ENCODE results near the gene GATA3.

The GATA3 gene

DNA sequence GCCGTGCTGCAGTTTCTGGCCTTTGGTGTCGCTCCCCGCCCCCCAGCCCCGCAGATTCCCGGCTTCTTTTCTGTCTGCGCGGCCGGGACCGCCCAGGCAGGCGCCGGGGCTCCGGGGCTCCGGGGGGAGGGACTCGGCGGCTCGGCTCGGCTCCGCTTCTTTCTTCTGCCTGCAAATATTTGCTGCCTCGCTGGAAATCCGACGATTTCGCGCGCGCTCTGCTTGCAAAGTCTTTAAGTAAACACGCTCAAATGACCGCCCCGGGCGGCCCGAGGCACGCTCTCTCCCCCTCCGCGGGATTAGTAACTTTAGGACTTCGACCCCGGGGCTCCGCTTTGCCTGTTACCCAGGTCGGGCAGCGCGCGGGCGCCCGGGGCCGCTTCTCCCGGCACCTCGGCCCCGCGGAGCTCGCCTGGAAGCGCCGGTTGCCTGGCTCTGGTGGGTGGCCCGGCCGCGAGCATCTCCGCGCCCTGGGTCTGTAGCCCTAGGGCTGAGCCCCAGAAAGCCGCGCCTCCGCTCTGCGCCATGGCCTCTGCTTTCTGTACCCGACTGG lies 3.9 kb upstream of the GATA3 start:
- in situ Hi-C loops (cut with MboI; ENCODE audit: low sequenced_read_pairs) = no loop called here

DNA sequence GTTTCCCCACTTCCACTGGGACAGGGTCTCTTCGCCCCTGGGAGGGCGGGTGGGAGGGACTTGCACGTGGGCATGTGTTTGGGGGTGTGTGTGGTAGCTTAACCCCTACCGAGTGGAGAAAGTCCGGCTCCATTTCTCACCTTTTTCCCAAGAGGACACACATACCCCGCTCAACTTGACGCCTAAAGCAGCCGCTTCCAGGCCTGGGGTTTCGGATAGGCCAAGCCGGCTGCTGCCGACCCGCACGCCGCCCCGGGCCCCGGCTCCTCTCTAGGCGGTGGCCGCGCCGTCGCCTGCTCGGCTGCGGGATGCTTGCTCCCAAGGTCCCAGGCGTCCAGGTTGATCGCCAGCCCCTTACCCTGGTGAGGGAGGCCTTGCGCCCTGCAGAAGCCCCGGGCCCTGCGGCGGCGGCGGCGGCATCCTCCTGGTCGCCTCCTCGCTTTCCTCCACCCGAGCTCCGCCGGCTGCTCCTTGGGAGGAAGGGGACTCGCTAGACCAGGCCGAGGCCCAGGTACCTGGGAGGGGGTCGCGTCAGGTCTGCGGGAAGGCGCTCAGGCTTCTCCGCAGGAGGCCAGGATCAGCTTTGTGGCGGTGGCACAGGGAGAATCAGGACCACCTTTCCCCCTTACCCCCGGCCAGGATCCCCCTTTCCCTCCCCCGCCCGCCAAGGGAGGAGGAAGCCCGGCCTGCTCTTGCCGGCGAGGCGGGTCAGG lies 3.2 kb upstream of the GATA3 start:
- in situ Hi-C loops (cut with MboI; ENCODE audit: low sequenced_read_pairs) = no loop called here

DNA sequence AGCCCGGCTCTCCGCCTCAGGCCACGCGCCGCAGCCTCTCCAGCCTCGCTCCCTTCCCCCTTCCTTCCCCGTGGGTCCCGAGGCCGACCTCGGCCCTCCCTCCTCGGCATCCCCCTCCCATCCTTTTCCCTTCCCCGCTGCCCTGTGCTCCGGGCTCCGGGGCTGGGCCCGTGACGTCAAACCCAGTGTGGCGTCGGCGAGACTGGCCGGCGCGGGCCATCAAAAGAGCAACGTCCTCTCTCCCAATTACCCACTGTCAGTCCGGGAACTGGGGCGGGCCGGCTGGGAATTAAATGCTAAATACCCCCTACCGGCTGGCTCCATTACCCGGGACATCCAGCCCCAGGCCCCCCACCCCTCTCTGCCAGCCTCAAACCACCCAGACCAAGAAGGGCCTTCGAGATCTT lies 2.6 kb upstream of the GATA3 start:
- in situ Hi-C loops (cut with MboI; ENCODE audit: low sequenced_read_pairs) = no loop called here

DNA sequence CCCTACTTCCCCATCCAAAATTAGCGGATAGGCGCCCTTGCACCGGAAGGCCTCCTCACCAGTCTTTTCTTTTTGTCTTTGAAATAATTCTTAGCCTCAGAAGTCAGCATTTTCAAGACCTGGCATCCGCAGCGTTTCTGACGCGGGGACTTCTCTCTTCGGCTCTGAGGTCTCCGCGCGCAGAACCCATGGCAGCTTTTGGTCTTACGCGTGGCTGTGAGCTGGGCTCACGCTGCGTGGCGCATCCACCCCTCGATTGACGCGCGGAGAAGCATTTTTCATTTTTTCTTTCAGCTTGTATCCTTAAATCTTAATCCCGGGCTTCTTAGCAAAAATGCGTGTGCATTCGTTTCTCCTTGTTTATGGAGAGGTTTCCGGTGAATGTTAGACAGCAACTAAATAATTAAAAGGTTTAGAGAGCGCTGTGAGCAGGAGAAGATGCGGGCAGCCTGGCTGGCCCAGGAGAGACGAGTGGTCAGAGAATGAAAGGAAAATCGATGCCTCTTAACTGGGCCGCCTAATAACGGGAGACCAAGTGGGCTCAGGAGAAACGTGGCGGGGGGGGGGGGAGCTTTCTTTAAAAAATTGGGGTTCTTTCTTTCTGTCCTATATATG lies 2.0 kb upstream of the GATA3 start:
- in situ Hi-C loops (cut with MboI; ENCODE audit: low sequenced_read_pairs) = no loop called here

DNA sequence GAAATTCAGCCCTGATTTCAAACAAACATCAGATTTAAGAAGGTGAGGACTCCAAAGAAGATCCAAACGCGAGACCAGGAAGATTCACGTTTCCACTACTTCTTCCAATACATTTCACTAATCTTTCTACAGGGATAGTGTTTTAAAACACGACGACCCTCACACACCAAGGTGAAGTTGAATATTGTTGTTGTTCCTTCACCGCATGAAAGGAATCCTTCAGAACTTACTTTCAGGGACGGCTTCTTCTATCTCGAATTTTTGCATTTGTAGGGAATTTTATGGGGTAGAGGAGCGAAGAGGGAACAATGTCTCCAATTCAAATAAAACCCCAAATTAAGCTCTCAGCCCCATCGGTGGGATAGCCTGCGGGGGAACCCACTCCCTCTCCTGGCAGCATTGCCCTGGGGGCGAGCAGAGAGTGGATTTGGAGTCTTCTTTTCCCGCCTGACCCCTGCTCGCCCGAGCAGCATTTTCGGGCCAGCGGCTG lies 1.5 kb upstream of the GATA3 start:
- in situ Hi-C loops (cut with MboI; ENCODE audit: low sequenced_read_pairs) = no loop called here

DNA sequence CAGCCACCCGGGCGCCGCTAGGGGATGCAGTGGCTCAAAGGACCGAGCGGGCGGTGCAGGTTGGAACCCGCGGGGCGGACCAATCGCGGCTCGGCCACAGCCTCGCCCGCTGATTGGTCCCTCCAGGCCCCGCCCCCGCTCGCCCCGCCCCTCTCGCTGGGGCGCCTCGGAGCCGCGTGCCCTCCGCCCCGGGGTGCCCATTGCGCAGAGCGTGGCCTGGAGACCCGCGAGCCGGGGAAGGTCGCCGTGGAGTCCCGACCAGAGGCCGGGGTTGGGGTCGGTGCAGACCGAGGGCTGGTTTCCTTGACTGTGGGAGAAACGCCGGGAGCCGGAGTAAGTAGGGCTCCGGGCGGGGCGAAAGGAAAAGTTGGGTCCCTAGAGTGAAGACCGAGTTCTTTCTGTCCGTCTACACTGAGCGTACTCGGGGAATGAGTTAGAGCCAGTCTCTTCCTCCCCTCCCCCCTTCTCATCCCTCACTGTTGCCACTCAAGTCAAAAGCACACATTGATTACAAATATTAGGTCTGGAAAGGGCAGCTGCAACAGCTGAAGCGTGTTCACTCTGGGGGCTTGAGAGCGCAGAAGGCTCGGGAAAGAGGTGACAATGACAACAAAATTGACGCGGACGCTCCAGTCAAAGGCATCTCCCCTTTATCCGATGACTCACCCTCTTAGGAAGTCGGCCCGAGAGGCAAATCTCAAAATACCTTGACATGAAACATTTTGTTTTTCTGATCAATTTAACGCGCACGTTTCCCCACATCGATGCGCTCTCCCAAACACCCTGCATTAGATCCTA lies 843 bp upstream of the GATA3 start:
- in situ Hi-C loops (cut with MboI; ENCODE audit: low sequenced_read_pairs) = no loop called here

DNA sequence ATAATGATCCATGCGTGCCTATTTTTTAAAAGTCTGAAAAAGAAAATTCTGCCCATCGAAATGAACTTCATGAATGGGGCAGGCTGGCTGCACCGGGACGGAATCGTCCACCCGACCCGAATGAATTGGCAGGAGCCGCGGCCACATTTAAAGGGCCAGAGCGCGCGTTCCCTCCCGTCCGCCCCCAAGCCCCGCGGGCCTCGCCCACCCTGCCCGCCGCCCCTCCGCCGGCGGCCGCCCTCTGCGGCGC lies 319 bp upstream of the GATA3 start:
- in situ Hi-C loops (cut with MboI; ENCODE audit: low sequenced_read_pairs) = no loop called here

DNA sequence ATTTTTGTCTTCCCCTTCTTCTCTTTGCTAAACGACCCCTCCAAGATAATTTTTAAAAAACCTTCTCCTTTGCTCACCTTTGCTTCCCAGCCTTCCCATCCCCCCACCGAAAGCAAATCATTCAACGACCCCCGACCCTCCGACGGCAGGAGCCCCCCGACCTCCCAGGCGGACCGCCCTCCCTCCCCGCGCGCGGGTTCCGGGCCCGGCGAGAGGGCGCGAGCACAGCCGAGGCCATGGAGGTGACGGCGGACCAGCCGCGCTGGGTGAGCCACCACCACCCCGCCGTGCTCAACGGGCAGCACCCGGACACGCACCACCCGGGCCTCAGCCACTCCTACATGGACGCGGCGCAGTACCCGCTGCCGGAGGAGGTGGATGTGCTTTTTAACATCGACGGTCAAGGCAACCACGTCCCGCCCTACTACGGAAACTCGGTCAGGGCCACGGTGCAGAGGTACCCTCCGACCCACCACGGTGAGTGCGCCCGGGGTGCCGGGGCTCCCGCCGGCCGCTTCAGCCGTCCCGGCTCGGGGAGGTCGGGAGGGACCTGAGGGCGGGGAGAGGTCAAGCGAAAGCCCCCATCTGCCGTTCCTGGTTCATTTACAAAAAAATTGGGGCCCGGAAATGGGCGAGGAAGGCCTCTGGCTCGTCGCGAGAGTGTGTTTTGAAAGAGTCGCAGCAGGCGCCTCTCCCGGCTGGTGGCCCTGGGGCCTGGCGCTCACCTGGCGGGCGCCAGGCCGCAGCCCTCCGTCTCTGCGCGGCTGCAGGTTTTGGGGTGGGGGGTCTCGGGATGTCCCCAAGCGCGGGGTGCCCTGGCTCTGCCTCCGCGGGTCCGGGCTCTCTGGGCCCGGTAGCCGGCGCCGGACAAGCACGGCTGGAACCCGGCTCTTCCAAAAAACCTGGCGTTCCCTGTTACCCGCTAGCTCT lies 1.2 kb downstream of the GATA3 start:
- in situ Hi-C loops (cut with MboI; ENCODE audit: low sequenced_read_pairs) = no loop called here

DNA sequence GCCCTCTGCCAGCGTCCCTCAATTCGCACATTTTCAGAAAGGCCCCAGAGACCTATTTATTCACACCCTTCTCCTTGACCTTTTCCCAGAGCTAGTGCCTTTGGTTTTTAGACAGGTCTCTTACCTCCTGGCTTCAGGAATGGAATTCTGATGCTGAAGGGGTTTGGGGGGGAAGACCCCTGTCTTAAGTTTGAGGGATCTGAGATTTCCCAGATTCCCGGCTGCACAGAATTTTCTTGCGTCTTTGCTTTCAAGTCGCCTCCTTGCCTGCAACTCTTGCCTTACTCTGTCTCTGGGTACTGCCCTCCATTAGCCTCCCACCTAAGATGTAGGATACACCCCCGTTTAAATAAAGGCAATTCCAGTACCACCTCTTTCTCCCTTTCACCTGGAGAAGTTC lies 1.9 kb downstream of the GATA3 start:
- in situ Hi-C loops (cut with MboI; ENCODE audit: low sequenced_read_pairs) = no loop called here

DNA sequence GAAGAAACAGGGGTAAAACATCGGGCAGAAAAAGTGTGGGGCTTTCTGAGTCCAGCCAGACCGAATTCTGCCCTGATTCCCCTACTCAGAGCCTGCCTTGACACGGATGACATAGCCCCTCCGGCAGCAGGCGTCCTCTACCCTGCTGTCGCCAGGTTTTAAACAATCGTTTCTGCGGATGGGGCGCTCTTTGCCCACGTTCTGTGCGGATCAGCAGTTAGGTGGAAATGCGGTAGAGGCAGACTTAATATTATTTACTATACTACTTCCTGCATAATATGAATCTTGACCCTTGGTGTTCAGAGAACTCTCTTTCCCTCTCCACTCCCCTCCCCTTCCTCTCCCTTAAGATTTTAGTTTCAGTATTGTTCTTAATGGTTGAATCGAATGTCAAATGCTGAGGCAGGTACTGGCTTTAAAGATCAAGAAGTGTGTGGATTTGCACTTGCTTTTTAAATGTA lies 2.4 kb downstream of the GATA3 start:
- in situ Hi-C loops (cut with MboI; ENCODE audit: low sequenced_read_pairs) = no loop called here

DNA sequence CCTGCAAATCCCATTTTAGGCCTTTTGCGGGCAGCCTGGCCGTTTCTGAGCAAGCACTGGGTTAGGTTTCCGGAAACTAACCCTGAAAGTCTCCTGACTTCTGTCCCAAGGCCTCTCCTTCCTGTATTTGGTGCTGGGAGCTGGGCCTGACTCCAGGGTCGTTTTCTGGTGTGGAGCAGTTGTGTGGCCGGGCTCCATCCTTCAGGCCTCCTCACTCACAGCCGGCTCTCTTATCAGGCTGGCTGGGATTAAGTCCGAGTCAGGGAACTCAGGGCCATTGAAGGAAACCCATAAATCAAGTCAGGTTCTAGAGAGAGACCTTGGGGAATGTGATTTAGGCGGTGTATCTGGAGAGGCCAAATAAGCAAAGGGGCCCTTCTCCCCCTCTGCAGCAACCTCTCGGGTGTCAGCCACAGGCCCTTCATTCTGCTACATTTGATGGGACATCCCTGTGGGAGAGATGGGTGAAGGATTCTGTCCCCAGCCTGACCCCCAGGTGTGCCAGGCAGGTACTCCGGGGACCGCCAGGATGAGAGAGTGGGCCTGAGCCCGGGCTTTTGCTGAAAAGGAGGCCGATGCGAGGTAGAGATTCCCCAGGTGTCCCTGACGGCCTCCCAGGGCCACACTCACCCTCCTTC lies 3.3 kb downstream of the GATA3 start:
- in situ Hi-C loops (cut with MboI; ENCODE audit: low sequenced_read_pairs) = no loop called here

DNA sequence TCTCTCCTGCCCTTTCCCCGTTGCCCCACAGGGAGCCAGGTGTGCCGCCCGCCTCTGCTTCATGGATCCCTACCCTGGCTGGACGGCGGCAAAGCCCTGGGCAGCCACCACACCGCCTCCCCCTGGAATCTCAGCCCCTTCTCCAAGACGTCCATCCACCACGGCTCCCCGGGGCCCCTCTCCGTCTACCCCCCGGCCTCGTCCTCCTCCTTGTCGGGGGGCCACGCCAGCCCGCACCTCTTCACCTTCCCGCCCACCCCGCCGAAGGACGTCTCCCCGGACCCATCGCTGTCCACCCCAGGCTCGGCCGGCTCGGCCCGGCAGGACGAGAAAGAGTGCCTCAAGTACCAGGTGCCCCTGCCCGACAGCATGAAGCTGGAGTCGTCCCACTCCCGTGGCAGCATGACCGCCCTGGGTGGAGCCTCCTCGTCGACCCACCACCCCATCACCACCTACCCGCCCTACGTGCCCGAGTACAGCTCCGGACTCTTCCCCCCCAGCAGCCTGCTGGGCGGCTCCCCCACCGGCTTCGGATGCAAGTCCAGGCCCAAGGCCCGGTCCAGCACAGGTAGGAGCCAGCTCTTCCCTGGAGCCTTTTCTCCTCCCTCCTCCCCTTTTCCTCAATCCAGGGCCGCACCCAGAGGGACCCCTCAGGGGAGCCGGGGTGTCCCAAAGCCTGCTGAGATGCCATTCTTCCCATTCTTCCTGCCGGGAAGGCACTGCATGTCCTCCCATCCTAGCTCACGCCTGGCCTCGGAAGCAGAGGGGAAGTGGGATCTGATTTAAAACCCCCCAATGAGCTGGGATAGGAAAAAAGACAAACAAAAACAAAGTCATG lies 4.0 kb downstream of the GATA3 start:
- in situ Hi-C loops (cut with MboI; ENCODE audit: low sequenced_read_pairs) = no loop called here

DNA sequence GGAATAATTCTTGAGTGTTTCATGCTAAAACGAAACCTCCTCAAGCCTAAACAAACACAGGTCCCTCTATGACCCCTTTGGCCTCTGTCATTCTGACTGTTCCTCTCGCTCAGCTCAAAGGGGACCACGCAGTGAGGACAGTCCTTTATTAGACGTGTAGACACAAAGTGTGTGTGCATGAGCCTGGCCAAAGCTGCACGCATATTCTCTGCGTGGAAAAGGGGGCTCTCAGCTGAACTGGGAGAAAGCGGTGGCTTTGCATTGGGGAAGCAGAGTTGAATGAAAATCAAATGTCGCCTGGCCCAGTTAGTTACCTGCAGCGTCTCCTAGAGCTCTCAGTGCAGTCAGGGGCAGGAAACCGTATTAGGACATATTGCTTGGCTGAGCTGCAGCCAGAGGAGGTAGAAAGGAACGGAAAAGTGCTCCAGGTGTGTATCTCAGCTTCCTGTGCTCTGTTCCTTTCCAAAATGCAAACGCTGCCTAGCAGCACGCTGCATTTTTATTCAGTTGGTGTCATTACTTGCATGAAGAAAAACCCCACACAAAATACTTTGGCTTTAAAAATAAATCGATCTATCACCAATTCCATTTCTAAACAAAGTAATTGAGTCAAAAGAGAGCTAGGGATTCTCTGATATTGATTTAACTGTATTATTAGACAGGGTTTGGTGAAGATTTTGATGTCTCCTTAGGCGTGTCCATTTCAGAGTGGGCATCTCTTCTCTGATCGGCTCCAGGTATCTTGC lies 4.9 kb downstream of the GATA3 start:
- in situ Hi-C loops (cut with MboI; ENCODE audit: low sequenced_read_pairs) = no loop called here

DNA sequence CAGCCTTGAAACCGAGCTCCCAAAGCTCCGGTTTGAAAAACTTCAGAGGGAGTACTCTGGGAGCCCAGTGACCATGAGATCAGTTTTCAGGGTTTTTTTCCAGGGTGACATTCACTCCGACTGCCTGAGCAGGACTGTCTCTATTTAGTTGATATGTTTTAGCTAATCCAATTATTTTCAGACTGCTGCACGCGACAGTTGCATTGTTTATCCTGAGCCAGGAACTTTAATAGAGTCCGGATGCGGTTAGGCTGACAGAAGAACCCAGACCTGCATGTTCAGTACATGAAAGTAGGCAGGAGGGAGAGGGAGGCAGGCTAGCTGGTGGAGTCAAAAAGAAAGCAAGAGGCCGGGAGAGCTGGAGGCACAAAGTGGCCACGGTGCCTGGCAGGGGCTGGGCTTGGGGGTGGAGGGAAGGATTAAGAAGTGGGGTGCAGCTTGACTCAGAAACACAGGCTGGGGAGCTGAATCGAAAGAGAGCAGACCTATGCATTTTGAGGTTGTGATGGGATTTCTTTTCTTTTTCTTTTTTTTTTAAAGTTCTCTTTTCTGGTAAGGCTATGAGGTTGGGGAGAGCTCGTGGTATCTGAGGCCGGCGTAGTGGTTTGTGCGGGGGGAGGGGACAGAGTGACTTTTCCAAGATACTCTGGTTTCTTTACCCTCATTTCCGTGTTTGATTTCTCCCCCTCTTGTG lies 5.7 kb downstream of the GATA3 start:
- in situ Hi-C loops (cut with MboI; ENCODE audit: low sequenced_read_pairs) = no loop called here

DNA sequence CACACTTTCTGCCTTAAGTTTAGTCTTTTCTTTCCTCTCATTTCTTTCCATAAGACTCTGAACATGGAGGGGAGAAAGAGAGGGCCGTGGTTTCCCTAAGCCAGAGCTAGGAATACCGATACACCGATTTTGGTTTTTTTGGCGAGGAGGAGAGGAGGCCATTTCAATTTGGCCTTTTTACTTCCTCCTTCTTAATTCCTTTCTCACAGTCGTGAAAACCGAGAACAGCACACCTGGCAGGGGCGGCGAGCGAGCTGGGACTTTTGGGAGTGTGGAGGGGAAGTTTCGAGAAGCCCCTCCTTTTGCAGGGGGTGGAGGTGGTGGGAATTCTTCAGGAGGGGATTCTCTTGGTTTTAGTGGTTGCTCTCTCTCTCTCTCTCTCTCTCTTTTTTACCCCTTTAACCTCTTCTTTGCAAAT lies 6.2 kb downstream of the GATA3 start:
- in situ Hi-C loops (cut with MboI; ENCODE audit: low sequenced_read_pairs) = no loop called here

DNA sequence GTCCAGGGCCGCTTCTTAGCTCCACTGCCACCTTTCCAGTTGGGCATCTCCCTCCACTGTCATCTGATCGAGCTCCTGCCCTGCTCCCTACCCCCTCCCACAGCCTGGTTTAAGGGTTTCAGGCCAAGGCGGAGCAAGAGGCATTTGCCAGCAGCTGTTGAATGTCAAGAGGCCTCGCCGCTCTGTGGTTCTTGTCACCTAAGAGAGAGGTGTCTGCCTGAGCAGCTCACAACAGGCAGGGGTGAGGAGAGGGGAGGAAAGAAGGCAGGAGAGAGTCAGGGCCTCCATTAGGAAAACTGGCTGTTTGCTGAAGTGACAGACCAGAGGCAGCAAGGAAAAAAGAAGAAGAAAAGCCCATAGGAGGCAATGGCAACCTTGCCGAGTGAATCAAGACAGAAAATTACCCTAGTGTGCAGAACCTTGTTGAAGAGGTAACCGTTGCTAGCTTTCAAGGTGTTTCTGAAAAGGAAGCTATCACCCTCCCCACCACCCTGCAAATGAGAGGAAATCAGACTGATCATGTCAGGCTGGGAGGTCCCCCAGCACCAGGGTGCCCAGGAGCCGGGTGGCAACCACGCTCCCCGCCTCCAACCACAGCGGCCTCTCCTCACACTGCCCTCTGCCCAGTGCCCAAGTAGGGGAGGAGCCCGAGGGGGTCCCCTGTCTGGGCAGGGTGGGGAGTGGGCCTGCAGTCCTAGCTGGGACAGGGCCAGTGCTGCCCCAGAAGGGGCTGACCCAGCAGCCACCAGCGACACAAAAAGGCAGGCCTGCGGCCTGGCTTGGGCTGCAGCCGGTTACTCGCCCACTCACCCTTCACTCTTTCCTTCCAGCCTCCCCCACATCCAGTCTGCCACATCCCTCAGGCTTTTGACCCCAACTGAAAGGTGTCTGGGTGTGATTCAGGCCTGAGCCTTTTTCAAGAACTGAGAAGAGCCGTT lies 7.1 kb downstream of the GATA3 start:
- in situ Hi-C loops (cut with MboI; ENCODE audit: low sequenced_read_pairs) = no loop called here

Data from HL-60/S4 treated with phorbol 12-myristate 13-acetate at 8.2 ng/mL for 4 days and 3 days (cell line).